Natural killer cell treated with Interleukin-12 subunit alpha and Interleukin-12 subunit beta and Interleukin-15 and Interleukin-18, amount 100 ng/mL, for 72 hours (primary cell): ENCODE results near the gene SF3B6. TPM values are rescaled to one million over a fixed set of nuclear protein-coding genes. Genes with fewer than 3 reads are reported as not detected.

Source experiments
- ATAC-seq, 2 donors: fragments of 150-1000 bp; cut with Tn5 transposase in 1 of 2; sonication (Bioruptor Pico), chemical (Tn5 transposase) in 1 of 2; 2 replicates each; pipeline ENCODE4 v1.10.0; 2021
- DNase-seq: peaks from one replicate; pipeline ENCODE4 v3.0.0; 2022; ENCODE audit warnings: low spot score
- H3K27ac Mint-ChIP-seq, 2 donors: 1 replicate in 1 of 2; 2 replicates in 1 of 2; pipeline ENCODE4 v1.8.0; 2022; ENCODE audit warnings: mixed read lengths in 2 of 2, mild to moderate bottlenecking in 1 of 2, moderate library complexity in 1 of 2
- H3K27me3 Mint-ChIP-seq, 2 donors: 1 replicate in 1 of 2; 2 replicates in 1 of 2; pipeline ENCODE4 v1.8.0; 2022; ENCODE audit warnings: mixed read lengths in 2 of 2
- H3K36me3 Mint-ChIP-seq: one replicate; pipeline ENCODE4 v1.8.0; 2022; ENCODE audit warnings: mixed read lengths
- H3K4me1 Mint-ChIP-seq, 2 donors: 1 replicate in 1 of 2; 2 replicates in 1 of 2; pipeline ENCODE4 v1.8.0; 2022; ENCODE audit warnings: low read depth in 2 of 2, mixed read lengths in 2 of 2, mild to moderate bottlenecking in 1 of 2
- H3K4me3 Mint-ChIP-seq: one replicate; pipeline ENCODE4 v1.8.0; 2022; ENCODE audit warnings: mixed read lengths
- H3K9me3 Mint-ChIP-seq: 2 replicates; pipeline ENCODE4 v1.8.0; 2022; ENCODE audit warnings: mixed read lengths
- total RNA-seq, 2 donors: library from RNA; stranded (reverse); gene quantifications; one replicate each; pipeline ENCODE4 v1.2.3, GENCODE V29; 2022

SF3B6 gene
- total RNA-seq, 2 donors from 2014 or later, result 83.1 to 85.8 TPM

GRCh38 chr2:24026233-24026632 lies 49.9 kb downstream of the SF3B6 start:
- H3K27me3 Mint-ChIP-seq, result no peaks in the 10 kb centered on the region
- peaks cover 12% of the 10 kb centered on the region for H3K36me3 Mint-ChIP-seq
- H3K9me3 Mint-ChIP-seq, result no peaks in the 10 kb centered on the region
- no peak overlapping the region for H3K27ac Mint-ChIP-seq
- ATAC-seq (no peak), DNase-seq (no peak)
- no peak overlapping the region for H3K4me3 Mint-ChIP-seq
- H3K4me1 Mint-ChIP-seq, result peaks cover 0 to 4% of the 10 kb centered on the region in 2 donors

DNA sequence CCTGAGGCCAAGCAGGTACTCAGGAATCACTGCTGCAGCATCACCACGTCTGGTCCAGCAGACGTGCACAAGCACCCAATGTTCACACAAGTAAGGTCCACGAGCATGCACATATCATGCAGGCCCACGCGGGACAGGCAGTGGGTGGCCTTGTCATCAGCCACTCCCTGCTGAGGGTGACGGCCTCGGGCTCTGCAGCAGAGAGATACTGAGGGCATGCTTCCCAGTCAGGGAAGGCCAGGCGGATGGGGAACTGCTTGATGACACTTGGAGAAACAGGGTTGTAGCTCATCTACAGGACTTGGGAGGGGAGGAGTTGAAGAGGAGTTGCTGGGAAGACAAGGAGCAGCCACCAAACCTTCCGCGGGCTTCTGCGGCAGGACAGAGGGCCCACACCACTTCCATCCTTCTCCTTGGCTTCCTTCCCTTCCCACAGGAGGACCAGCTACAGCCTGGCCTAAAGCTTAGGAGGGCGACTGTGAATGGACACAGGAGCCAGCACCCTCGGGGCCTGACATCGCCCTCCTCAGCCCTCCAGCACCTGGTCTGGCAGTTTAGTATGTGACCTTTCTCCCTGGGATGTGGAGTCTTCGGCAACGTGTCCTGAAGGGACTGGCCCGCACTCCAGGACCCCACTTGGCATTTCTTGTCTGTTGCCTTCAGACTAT lies 51.0 kb downstream of the SF3B6 start:
- DNase-seq (no peak), ATAC-seq (no peak)
- H3K36me3 Mint-ChIP-seq, result peaks cover 7% of the 10 kb centered on the region
- no peaks in the 10 kb centered on the region for H3K9me3 Mint-ChIP-seq
- H3K27me3 Mint-ChIP-seq, result no peaks in the 10 kb centered on the region
- peaks cover 0 to 4% of the 10 kb centered on the region in 2 donors for H3K4me1 Mint-ChIP-seq
- H3K27ac Mint-ChIP-seq, result no peak overlapping the region
- no peak overlapping the region for H3K4me3 Mint-ChIP-seq

DNA sequence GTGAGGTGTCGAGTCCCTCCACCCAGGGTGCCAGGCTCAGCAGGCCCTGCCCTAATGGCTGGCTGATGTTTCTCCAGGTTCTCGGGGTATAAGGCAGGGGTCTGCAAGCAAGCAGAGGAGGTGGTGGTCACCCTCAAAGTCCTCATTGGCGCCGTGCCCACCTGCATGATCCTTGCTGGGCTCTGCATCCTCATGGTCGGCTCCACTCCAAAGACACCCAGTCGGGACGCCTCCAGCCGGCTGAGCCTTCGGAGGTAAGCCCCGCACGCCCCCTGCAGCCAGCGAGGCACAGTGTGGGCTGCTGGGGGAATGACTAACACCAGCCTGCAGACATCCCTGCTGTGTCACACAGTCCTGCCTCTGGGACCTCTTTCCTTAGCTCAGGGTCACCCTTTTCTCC lies 52.1 kb downstream of the SF3B6 start:
- Mint-ChIP-seq H3K9me3 (no peaks in the 10 kb centered on the region), H3K27ac (no peak overlapping the region), H3K4me1 (peaks cover 0 to 4% of the 10 kb centered on the region in 2 donors), H3K4me3 (no peak overlapping the region), H3K36me3 (no peaks in the 10 kb centered on the region), H3K27me3 (no peaks in the 10 kb centered on the region)
- ATAC-seq (no peak), DNase-seq (no peak)

DNA sequence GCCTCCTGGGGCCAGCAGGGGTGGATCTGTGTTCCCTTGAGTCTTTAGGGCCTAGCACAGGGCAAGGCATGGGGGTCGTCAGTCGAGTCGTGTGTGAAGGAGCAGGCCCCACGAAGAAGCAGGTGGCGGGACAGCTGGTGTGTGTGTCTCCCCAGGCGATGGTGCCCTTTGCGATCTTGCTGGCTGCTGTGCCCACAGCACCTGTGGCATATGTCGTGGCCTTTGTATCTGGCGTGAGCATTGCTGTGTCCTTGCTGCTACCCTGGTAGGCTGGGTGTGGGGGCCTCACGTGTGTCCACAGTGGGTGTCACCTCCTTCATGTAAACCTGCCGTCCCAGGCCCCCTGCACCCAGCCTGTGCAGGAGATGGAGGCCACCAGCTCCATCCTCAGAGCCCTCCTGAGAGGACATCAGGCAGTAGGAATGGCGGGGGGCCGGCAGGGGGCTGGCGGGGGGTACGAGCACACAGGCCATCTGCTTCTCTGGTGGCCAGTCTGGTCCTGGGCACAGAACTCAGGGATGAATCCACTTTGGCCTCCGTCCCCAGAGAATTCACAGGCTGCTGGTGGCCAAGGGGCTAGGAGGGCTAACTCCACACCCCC lies 53.1 kb downstream of the SF3B6 start:
- H3K4me3 Mint-ChIP-seq, result no peak overlapping the region
- no peak overlapping the region for H3K27ac Mint-ChIP-seq
- no peaks in the 10 kb centered on the region for H3K27me3 Mint-ChIP-seq
- no peaks in the 10 kb centered on the region for H3K36me3 Mint-ChIP-seq
- peaks cover 0 to 4% of the 10 kb centered on the region in 2 donors for H3K4me1 Mint-ChIP-seq
- ATAC-seq (no peak), DNase-seq (no peak)
- no peaks in the 10 kb centered on the region for H3K9me3 Mint-ChIP-seq

DNA sequence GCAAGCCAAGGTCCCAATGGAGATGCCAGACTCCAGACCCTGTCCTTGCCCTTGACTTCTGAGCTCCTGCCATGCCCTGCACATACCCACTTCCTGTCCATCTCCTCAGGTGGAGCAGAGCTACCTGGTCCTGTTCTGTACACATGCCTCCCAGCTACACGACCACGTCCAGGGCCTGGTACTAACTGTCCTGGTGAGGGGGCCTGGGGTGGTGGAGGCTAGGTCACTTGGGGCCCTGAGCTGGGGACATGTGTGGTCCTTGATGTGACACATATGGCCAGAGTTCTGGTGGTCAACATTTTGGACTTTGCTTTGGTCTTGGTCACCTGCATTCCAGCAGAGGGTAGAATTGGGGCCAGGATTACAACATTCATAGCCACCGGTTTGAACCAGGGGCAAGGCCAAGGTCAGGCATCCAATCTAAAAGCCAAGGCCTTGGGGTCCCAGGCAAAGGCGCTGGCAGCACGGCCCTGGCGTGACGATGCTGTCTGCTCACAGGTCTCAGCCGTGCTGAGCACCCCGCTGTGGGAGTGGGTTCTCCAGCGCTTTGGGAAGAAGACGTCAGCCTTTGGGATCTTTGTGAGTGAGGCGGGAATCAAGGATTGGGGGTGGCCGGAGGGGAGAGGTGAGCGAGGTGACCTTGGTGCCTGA lies 53.7 kb downstream of the SF3B6 start:
- no peaks in the 10 kb centered on the region for H3K27me3 Mint-ChIP-seq
- no peaks in the 10 kb centered on the region for H3K36me3 Mint-ChIP-seq
- DNase-seq (no peak), ATAC-seq (no peak)
- no peak overlapping the region for H3K27ac Mint-ChIP-seq
- no peak overlapping the region for H3K4me3 Mint-ChIP-seq
- H3K4me1 Mint-ChIP-seq, result peaks cover 0 to 4% of the 10 kb centered on the region in 2 donors
- H3K9me3 Mint-ChIP-seq, result no peaks in the 10 kb centered on the region

DNA sequence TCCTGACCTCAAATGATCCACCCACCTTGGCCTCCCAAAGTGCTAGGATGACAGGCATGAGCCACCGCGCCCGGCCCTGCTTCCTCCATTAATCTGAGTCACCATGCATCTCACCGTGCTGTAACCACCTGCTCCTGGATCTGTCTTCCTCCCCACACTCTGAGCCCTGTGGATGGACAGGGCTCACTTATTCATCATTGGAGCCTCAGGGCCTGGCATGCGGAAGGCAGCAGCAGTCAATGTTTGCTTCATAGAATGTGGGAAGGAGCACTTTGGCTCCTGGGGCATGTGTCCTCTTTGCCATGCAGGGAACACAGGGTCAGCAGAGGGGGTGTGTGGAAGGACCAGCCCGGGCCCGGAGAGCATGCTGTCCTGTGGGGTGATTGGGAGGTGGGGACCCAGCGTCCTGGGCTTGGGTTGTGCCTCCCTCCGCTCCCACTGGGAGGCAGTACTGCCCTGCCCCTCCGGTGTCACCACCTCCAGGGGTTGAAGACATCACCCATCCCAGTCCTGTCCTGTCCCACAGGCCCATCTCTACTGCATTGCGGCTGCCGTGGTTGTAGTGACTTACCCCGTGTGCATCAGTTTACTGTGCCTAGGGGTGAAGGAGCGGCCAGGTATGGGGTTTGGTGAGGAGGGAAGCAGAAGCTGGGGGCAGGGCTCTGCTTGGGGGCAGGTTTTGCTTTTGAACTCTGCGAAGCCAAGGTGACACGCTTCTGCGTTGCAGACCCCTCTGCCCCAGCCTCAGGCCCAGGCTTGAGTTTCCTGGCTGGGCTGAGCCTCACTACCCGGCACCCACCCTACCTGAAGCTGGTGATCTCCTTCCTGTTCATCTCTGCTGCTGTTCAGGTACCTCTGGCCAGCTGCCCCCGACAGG lies 54.8 kb downstream of the SF3B6 start:
- ATAC-seq, result peak; percentile 46 to 52

GRCh38 chr2:24020244-24020643 lies 55.9 kb downstream of the SF3B6 start:
- ATAC-seq (no peak), DNase-seq (no peak)
- no peaks in the 10 kb centered on the region for H3K27me3 Mint-ChIP-seq
- H3K36me3 Mint-ChIP-seq, result no peaks in the 10 kb centered on the region
- no peak overlapping the region for H3K27ac Mint-ChIP-seq
- H3K4me3 Mint-ChIP-seq, result no peak overlapping the region
- peaks cover 0 to 4% of the 10 kb centered on the region in 2 donors for H3K4me1 Mint-ChIP-seq
- H3K9me3 Mint-ChIP-seq, result no peaks in the 10 kb centered on the region

More for the DNA sequence above, 54.8 kb downstream of the SF3B6 start:
- Mint-ChIP-seq H3K4me3 (no peak overlapping the region), H3K27ac (no peak overlapping the region), H3K27me3 (no peaks in the 10 kb centered on the region), H3K36me3 (no peaks in the 10 kb centered on the region), H3K9me3 (no peaks in the 10 kb centered on the region), H3K4me1 (peaks cover 0 to 4% of the 10 kb centered on the region in 2 donors)
- DNase-seq, result no peak

DNA sequence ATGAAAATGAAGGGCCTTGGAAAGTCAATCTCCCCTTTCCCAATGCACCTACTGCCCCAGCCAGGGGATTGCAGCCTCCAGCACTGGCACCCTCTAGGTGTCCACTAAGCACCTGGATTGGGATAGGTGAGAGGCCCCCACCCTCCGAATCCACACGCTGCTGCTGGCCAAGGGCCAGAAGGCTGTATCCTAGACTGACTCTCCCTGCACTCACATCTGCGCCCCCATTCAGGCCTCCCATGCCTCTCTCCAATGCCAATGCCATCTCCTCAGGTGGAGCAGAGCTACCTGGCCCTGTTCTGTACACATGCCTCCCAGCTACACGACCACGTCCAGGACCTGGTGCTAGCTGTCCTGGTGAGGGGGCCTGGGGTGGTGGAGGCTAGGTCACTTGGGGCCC lies 56.4 kb downstream of the SF3B6 start:
- no peaks in the 10 kb centered on the region for H3K36me3 Mint-ChIP-seq
- no peak overlapping the region for H3K4me3 Mint-ChIP-seq
- peaks cover 0 to 4% of the 10 kb centered on the region in 2 donors for H3K4me1 Mint-ChIP-seq
- H3K27me3 Mint-ChIP-seq, result no peaks in the 10 kb centered on the region
- ATAC-seq, result no peak
- DNase-seq, result no peak
- H3K9me3 Mint-ChIP-seq, result no peaks in the 10 kb centered on the region
- H3K27ac Mint-ChIP-seq, result no peak overlapping the region

GRCh38 chr2:24018241-24018640 lies 57.9 kb downstream of the SF3B6 start:
- H3K9me3 Mint-ChIP-seq, result no peaks in the 10 kb centered on the region
- no peaks in the 10 kb centered on the region for H3K4me1 Mint-ChIP-seq
- no peak overlapping the region for H3K4me3 Mint-ChIP-seq
- H3K27ac Mint-ChIP-seq, result no peak overlapping the region
- peaks cover 0 to 2% of the 10 kb centered on the region in 2 donors for H3K27me3 Mint-ChIP-seq
- no peak for ATAC-seq
- no peaks in the 10 kb centered on the region for H3K36me3 Mint-ChIP-seq
- DNase-seq, result no peak

DNA sequence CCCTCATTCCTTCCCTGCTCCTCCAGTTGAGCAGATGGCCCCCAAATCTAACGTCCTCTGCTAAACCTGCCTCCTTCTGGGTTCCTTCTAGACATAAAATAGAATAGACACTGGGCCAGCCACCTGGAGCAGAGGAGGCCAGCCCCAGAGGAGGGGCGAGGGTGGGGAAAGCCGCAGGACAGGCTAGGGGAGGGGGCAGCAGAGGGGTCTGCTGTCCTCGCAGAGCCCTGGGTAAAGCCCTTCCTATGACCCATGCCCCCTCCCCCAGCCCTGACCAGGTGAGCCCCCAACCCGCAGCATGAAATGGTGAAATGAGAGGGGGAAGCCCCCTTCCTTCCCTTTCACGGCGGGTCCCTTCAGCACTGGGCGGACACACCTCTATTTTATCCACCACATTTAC lies 58.4 kb downstream of the SF3B6 start:
- H3K9me3 Mint-ChIP-seq, result no peaks in the 10 kb centered on the region
- ATAC-seq, result no peak
- H3K4me1 Mint-ChIP-seq, result no peaks in the 10 kb centered on the region
- H3K27me3 Mint-ChIP-seq, result peaks cover 0 to 3% of the 10 kb centered on the region in 2 donors
- DNase-seq, result no peak
- H3K36me3 Mint-ChIP-seq, result no peaks in the 10 kb centered on the region
- no peak overlapping the region for H3K4me3 Mint-ChIP-seq
- H3K27ac Mint-ChIP-seq, result no peak overlapping the region

Other genes with a start within 250 kb of the SF3B6 start
- 10 to 100 TPM; 36.2 to 44.5 TPM for gene ATAD2B, start 149.2 kb downstream of the SF3B6 start, total RNA-seq
- 10 to 100 TPM; 11.2 to 14.1 TPM for gene UBXN2A, start 135.9 kb downstream of the SF3B6 start, total RNA-seq
- gene MFSD2B, start 66.2 kb downstream of the SF3B6 start, total RNA-seq, result under 1 TPM; 0.21 to 0.75 TPM
- gene WDCP, start 28.9 kb downstream of the SF3B6 start, total RNA-seq, result 10 to 100 TPM; 20.8 to 26.3 TPM
- gene FKBP1B, start 26.6 kb downstream of the SF3B6 start, total RNA-seq, result 1 to 10 TPM; 1.6 to 2.4 TPM
- gene TP53I3, start 8.5 kb upstream of the SF3B6 start, total RNA-seq, result 1 to 10 TPM; 4.1 to 5.8 TPM
- 1 to 10 TPM in 1 of 2 donors, not detected in 1; 1.2 TPM for gene PFN4, start 47.0 kb upstream of the SF3B6 start, total RNA-seq
- 10 to 100 TPM; 13.7 to 14.4 TPM for gene FAM228B, start 47.1 kb upstream of the SF3B6 start, total RNA-seq
- under 1 TPM in 1 of 2 donors, not detected in 1; 0.21 TPM for gene FAM228A, start 98.7 kb upstream of the SF3B6 start, total RNA-seq